Renal pelvis (tissue), 4 donors: ENCODE results near the gene PRICKLE1. TPM values are rescaled to one million over a fixed set of nuclear protein-coding genes. Genes with fewer than 3 reads are reported as not detected.
"Not testable (repeated sequence)": the region's sequence is repeated elsewhere in the genome, so short reads cannot be mapped to it uniquely, and the experiment has no call there.

Experiments used
- DNase-seq: peaks from one replicate; pipeline ENCODE4 v3.0.0-alpha.2; 2013
- polyA plus RNA-seq, 3 donors: library from polyadenylated mRNA; unstranded; fragments of 120-200 nt; gene quantifications; one replicate each; pipeline ENCODE4 v1.2.1, GENCODE V29; 2013; ENCODE audit not compliant: insufficient read length in 3 of 3

The PRICKLE1 gene
- polyA plus RNA-seq, 3 donors = 45.8 to 47.4 (median 45.9) TPM

GRCh38 chr12:42564996-42565395 lies 24.6 kb downstream of the PRICKLE1 start:
- no peak for DNase-seq

- DNase-seq = no peak
Measured at GRCh38 chr12:42564556-42564955, 25.0 kb downstream of the PRICKLE1 start.

GRCh38 chr12:42560977-42561376 lies 28.6 kb downstream of the PRICKLE1 start:
- DNase-seq = no peak

GRCh38 chr12:42557586-42558172 lies 31.9 kb downstream of the PRICKLE1 start:
- no peak for DNase-seq

GRCh38 chr12:42556917-42557316 lies 32.6 kb downstream of the PRICKLE1 start:
- DNase-seq = no peak

- DNase-seq = no peak
Measured at GRCh38 chr12:42552822-42553221, 36.7 kb downstream of the PRICKLE1 start.

GRCh38 chr12:42550800-42551199 lies 38.7 kb downstream of the PRICKLE1 start:
- DNase-seq = no peak

- DNase-seq = no peak
Measured at GRCh38 chr12:42546709-42547108, 42.8 kb downstream of the PRICKLE1 start.

GRCh38 chr12:42541965-42542364 lies 47.6 kb downstream of the PRICKLE1 start:
- DNase-seq = no peak

- not testable (repeated sequence) for DNase-seq
Measured at GRCh38 chr12:42541308-42541707, 48.2 kb downstream of the PRICKLE1 start.

- no peak for DNase-seq
Measured at GRCh38 chr12:42539696-42540095, 49.9 kb downstream of the PRICKLE1 start.

GRCh38 chr12:42538203-42538602 lies 51.3 kb downstream of the PRICKLE1 start:
- no peak for DNase-seq

- DNase-seq = no peak
Measured at GRCh38 chr12:42534184-42534838, 55.2 kb downstream of the PRICKLE1 start.

GRCh38 chr12:42530284-42530683 lies 59.3 kb downstream of the PRICKLE1 start:
- no peak for DNase-seq

- no peak for DNase-seq
Measured at GRCh38 chr12:42525444-42525843, 64.1 kb downstream of the PRICKLE1 start.

GRCh38 chr12:42524716-42525115 lies 64.8 kb downstream of the PRICKLE1 start:
- DNase-seq = no peak

GRCh38 chr12:42516573-42516972 lies 73.0 kb downstream of the PRICKLE1 start:
- DNase-seq = no peak

GRCh38 chr12:42511656-42512055 lies 77.9 kb downstream of the PRICKLE1 start:
- DNase-seq = no peak

GRCh38 chr12:42510823-42511222 lies 78.7 kb downstream of the PRICKLE1 start:
- DNase-seq = no peak

- no peak for DNase-seq
Measured at GRCh38 chr12:42508913-42509460, 80.6 kb downstream of the PRICKLE1 start.

- no peak for DNase-seq
Measured at GRCh38 chr12:42507565-42507964, 82.0 kb downstream of the PRICKLE1 start.

GRCh38 chr12:42507081-42507480 lies 82.5 kb downstream of the PRICKLE1 start:
- no peak for DNase-seq

GRCh38 chr12:42504049-42504448 lies 85.5 kb downstream of the PRICKLE1 start:
- peak; percentile 53 for DNase-seq

- no peak for DNase-seq
Measured at GRCh38 chr12:42502682-42503081, 86.9 kb downstream of the PRICKLE1 start.
